GM21515 (cell line): ENCODE results near the gene SMCP.

Source experiments
- ATAC-seq: cut with Tn5 transposase; IDR thresholded peaks from one replicate; pipeline ENCODE4 v1.9.1; 2021; ENCODE audit not compliant: unreplicated experiment

SMCP gene

DNA sequence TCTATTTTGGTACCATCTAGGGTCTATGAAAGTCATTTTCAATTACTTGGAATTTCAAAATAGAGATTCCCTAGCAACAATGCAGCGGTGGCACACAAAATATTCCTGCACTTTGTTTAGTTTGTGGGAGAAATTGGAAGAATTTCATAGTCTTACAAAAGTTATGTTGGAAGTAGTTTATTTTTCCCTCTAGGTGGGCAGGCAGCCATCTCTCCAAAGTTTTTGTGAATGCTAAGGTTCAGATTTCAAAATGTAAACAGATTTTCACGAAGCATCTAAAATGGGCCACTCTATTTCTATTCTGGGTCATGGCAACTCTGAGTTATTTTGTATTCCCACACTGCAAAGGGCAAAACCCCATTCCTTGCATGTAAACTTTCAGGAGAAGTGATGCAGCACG lies 8.0 kb downstream of the SMCP start:
- ATAC-seq: no peak

DNA sequence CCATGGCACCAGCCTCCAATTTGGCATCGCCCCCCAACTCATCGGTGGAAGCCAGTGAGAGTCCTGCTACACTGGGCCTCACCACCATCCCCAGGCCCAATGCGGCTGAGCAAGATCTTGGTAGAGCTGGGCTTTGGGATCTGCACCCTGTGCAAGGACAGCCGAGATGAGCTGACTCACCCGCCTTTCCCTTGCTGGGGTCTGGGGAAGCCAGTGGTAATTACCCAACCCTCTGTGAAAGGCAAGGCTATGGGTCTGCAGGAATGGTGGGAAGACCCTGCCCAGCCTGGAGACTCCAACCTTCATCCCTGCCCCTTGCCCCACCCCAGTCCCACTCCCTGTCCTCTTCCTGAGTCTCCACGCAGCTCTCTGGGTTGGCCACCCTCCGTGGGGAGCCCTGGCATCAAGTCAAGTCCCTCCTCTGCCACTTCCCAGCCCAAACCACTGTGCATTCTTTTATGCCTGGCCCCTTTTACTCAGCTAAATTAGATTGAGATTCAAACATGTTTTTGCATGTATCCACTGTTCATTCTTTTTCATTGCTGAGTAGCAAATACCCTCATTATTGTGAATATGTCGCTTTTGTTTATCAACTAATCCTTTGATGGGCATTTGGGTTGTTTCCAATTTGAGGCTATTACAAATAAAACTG lies 8.8 kb downstream of the SMCP start:
- ATAC-seq: no peak

- no peak for ATAC-seq
These were observed 10.0 kb downstream of the SMCP start for GRCh38 chr1:152888126-152888525.

- ATAC-seq: no peak
These were observed 20.9 kb downstream of the SMCP start for GRCh38 chr1:152899027-152899426.

GRCh38 chr1:152899883-152900282 lies 21.8 kb downstream of the SMCP start:
- ATAC-seq: no peak

GRCh38 chr1:152901631-152902030 lies 23.5 kb downstream of the SMCP start:
- no peak for ATAC-seq

DNA sequence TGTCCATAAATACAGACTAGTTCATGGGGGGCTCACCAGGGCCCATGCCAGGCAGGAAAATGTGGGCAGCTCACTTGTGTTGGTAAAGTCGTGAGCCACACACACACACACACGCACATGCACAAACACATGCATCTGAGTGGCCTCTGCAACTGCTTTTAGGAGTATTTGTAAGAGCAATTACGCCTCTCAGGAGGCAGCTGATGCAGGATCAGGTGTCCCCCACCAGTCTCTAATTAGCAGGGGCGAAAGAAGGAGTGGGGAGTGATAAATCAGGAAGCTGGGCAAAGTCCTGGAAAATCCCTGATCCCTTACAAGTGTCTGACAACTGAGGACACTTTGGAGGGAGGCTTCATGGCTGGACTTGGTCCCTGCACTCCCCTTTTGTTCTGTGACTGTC lies 24.5 kb downstream of the SMCP start:
- ATAC-seq: no peak

DNA sequence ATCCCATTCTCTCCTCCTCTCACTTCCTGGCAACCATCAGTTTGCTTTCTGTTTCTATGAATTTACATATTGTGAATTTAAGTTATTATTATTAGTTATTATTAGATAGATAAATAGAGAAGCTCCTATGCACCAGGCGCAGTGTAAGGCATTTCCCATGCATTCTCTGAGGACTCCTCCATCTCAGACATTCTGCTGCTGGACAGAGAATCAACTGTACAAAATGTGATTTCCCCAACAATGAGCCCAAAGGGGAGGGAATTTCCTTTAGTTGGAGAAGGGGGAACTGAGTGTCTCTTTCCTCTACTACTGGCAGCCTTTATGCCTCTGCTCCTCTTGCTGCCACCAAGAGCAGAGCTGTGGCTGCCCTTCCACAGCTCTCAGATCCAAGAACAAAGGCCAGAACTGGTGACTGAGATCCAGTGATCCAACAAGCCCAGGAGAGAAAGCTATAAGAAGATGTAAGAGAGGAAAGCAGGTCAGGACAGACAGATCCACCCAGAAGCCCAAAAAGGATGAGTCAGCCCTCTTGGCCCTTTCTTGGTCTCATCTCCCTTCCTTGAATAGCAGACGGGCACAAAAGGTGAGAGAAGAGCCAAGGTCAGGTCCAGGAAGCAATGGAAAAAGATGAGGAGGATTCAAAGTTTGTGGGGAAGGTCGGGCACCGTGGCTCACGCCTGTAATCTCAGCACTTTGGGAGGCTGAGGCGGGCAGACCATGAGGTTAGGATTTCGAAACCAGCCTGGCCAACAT lies 26.7 kb downstream of the SMCP start:
- ATAC-seq: no peak

DNA sequence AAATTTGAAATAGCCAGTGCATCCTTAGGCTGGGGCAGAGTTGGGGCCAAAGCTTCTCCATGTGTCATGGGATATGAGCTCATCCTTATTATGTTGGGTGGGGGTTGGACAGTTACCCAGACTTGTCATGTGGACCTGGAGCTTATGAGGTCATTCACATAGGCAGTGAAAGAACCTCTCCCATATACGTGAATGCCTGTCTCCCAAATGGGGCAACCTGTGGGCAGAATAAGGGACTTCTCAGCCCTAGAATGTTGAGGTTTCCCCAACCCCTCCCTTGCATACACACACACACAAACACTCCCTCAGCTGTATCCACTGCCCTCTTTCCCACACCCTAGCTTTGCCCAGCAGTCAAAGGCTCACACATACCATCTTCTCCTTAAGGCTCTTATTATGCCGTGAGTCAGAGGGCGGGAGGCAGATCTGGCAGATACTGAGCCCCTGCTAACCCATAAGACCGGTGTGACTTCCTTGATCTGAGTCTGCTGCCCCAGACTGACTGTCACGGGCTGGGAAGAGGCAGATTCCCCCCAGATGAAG lies 28.0 kb downstream of the SMCP start:
- ATAC-seq: no peak

DNA sequence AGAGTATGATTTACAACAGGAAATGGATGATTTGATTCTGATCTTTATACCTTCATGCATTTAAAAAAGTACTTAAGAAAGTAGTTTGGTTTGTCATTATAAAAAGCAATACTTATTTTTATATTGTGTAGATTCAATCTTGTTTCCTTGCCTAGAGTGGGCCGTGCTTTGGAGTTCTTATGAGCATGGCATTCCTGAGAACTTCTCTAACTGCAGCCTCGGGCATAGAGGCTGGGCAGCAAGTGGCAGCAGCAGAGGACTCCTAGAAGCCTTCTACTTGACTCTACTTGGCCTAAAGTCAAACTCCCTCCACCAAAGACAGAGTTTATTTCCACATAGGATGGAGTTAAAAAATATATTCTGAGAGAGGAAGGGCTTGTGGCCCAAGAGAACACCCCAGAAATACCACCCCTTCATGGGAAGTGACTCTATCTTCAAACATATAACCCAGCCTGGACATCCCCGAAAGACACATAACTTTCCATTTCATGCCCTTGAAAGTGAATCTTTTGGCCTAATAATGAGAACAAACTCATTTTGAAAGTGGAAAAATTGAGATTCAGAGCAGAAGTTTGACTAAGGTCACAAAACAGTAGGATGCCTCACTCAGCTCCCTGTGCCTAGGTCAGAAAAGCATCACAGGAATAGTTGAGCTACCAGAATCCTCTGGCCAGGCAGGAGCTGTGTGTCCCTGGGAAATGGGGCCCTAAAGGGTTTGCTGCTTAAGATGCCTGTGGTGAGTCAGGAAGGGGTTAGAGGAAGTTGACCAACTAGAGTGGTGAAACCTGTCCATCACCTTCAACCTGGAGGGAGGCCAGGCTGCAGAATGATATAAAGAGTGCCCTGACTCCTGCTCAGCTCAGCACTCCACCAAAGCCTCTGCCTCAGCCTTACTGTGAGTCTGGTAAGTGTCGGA lies 29.8 kb downstream of the SMCP start, which contains the start of gene IVL:
IVL (plus strand) TSS at position 861 of the 916 bp plus-strand sequence. CDS start 1,252 bp downstream, outside the sequence.
- ATAC-seq: no peak

- ATAC-seq: no peak
These were observed 31.1 kb downstream of the SMCP start for GRCh38 chr1:152909206-152909605.

DNA sequence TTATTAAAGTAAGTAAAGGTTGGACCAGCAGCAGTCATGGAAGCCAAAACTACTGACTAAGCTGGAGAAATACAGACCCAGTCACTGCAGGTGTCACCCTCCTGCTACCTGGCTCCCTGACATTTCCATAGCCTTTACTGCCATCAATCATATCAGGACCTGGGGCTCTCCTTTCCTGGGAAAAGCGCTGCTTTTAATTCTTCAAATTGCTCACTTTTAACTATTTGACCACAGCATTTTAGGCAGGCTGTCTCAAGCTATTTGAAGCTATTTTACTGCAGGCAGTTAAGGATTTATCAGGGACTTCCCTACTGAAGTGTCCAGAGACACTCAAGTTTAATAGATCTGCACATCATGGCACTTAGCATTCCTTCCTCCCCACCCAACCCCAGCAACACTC lies 34.3 kb downstream of the SMCP start:
- no peak for ATAC-seq

DNA sequence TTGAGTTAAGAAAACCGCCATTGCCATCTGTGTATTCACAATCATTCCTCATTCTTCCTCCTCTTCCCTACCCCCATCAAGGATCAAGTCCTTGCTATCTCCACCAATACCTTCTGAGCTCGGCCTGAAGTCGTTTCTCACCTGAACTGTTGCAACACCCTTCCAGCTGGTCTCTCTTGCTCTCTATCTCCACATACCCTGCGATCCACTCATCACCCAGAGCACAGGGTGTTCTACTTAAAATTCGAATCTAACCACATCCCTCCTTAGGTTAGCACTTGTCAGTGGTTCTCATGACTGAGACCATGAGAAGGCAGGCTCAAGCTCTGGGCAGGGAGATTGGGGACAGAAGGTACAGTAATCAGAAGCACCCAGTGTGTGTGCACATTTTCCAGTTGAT lies 34.8 kb downstream of the SMCP start:
- no peak for ATAC-seq

GRCh38 chr1:152917794-152918193 lies 39.7 kb downstream of the SMCP start:
- ATAC-seq: no peak

GRCh38 chr1:152919071-152919470 lies 40.9 kb downstream of the SMCP start:
- no peak for ATAC-seq

- no peak for ATAC-seq
These were observed 46.1 kb downstream of the SMCP start for GRCh38 chr1:152924191-152924590.

GRCh38 chr1:152926091-152926490 lies 48.0 kb downstream of the SMCP start:
- ATAC-seq: no peak

- ATAC-seq: no peak
These were observed 50.5 kb downstream of the SMCP start for GRCh38 chr1:152928671-152929070.

DNA sequence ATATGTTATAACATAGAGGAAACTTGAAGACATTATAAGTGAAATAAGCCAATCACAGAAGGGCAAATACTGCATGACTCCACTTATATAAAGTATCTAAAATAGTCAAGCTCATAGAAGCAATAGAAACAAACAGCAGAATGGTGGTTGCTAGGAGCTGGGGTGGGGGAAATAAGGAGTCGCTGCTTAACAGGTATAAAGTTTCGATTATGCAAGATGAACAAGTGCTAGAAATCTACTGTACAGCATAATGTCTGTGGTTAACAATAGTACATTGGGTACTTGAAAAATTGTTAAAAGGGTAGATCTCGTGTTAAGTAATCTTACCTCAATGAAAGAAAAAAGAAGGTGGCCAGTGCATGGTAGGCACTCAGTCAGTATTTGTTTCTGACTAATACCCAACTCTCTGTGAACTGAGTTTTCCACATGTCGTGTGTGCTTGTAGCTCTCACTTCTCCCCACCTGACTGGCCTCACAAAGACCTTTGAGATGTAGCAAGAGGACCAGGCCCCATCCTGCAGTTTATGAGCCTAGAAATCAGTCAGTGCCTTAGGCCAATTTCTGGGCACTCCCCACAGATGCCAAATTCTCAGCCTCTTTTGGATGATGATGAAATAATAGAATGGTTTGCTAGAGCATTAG lies 54.2 kb downstream of the SMCP start:
- no peak for ATAC-seq

DNA sequence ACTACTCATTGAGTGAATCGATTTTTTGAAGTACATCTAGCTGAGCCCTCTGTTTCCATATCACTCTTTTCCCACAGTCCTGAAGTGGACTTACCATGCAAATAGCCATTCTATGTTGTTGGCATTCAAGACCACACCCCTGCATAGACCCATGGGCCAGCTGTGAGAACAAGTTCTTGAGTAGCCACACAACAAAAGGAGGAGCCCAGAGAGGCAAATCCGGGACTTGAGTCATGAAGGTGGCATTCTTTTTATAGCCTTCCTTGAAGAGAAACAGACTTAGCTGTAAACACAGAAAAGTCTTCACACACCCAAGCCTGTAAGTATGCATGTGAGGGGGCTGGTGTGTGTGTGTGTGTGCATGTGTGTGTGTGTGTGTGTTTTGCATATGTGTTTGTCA lies 55.1 kb downstream of the SMCP start:
- no peak for ATAC-seq
